HG03108 (cell line): ENCODE measurements around the gene HMOX2.
A peak's percentile ranks its signal among the peaks of the same experiment; 100 is the strongest.

ENCODE experiments used
- ATAC-seq: cut with Tn5 transposase; IDR thresholded peaks from one replicate; pipeline ENCODE4 v1.9.1; 2021; ENCODE audit warnings: moderate library complexity; ENCODE audit not compliant: unreplicated experiment

Gene HMOX2

GRCh38 chr16:4499196-4499555 is 23.0 kb downstream of the HMOX2 start:
- no peak for ATAC-seq

- ATAC-seq = no peak
Observed at GRCh38 chr16:4500272-4500671, 24.1 kb downstream of the HMOX2 start.

GRCh38 chr16:4501071-4501478 is 24.9 kb downstream of the HMOX2 start:
- no peak for ATAC-seq

- peak; percentile 71 for ATAC-seq
Observed at GRCh38 chr16:4505356-4506147, 29.4 kb downstream of the HMOX2 start.

GRCh38 chr16:4506450-4506849 is 30.3 kb downstream of the HMOX2 start:
- ATAC-seq = peak; percentile 56

GRCh38 chr16:4507588-4508345 is 31.6 kb downstream of the HMOX2 start:
- ATAC-seq = no peak

GRCh38 chr16:4508806-4509205 is 32.6 kb downstream of the HMOX2 start:
- ATAC-seq = no peak

GRCh38 chr16:4509420-4509819 is 33.2 kb downstream of the HMOX2 start:
- ATAC-seq = no peak

GRCh38 chr16:4510131-4510530 is 33.9 kb downstream of the HMOX2 start:
- ATAC-seq = no peak

- ATAC-seq = no peak
Observed at GRCh38 chr16:4510747-4511426, 34.7 kb downstream of the HMOX2 start.

- ATAC-seq = no peak
Observed at GRCh38 chr16:4511441-4512082, 35.4 kb downstream of the HMOX2 start.

GRCh38 chr16:4512473-4512872 is 36.3 kb downstream of the HMOX2 start:
- no peak for ATAC-seq

- no peak for ATAC-seq
Observed at GRCh38 chr16:4513086-4513860, 37.1 kb downstream of the HMOX2 start.

GRCh38 chr16:4513881-4514280 is 37.7 kb downstream of the HMOX2 start:
- no peak for ATAC-seq

GRCh38 chr16:4514606-4515005 is 38.4 kb downstream of the HMOX2 start:
- no peak for ATAC-seq

GRCh38 chr16:4515611-4516233 is 39.5 kb downstream of the HMOX2 start:
- ATAC-seq = peak; percentile 59

GRCh38 chr16:4517812-4518680 is 41.8 kb downstream of the HMOX2 start:
- no peak for ATAC-seq

- no peak for ATAC-seq
Observed at GRCh38 chr16:4519274-4520058, 43.3 kb downstream of the HMOX2 start.
